ENCODE measurements around the gene ITGA7. TPM values are rescaled to one million over a fixed set of nuclear protein-coding genes. Genes with fewer than 3 reads are reported as not detected.

The ITGA7 gene
- total RNA-seq, 2 donors from 2014 or later: 285 to 317 TPM

DNA sequence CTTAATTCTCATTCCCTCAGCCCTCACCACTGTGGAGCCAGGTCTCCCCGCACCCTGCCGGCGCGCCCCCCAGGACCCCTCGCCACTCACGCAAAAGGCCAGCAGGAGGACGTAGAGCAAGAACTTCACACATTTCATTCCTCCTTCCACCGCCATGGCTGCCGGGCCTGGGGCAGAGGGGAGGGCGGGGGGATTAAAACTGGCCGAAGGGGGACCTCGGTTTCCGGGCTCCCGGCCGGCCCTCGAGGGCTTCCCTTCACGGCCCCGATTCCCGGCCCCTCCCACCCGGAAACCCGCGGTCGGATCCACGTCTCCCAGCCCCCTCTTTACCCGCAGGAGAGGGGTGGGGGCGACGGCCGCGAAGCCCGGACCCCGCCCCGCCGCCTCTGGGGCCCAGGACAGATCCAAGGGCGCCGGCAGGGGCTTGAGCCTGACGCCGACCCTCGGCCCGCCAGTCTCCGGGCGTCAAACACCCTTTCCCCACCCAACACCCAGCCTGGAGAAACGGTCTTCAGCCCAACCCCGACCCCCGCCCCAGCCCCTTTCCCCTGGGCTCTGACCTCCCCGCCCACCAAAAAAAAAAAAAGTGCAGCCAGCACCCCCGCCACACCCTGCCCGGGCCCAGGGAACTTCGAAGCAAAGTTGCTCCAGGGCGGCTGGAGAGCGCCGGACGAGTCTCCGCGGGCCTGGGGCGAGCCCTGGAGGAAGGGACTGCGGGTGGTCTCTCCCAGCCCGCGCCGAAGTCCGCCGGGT lies 20.7 kb upstream of the ITGA7 start:
- peak overlapping the region; percentile 98 to 100 for H3K27ac ChIP-seq
- TF ChIP-seq, protein P1, sequence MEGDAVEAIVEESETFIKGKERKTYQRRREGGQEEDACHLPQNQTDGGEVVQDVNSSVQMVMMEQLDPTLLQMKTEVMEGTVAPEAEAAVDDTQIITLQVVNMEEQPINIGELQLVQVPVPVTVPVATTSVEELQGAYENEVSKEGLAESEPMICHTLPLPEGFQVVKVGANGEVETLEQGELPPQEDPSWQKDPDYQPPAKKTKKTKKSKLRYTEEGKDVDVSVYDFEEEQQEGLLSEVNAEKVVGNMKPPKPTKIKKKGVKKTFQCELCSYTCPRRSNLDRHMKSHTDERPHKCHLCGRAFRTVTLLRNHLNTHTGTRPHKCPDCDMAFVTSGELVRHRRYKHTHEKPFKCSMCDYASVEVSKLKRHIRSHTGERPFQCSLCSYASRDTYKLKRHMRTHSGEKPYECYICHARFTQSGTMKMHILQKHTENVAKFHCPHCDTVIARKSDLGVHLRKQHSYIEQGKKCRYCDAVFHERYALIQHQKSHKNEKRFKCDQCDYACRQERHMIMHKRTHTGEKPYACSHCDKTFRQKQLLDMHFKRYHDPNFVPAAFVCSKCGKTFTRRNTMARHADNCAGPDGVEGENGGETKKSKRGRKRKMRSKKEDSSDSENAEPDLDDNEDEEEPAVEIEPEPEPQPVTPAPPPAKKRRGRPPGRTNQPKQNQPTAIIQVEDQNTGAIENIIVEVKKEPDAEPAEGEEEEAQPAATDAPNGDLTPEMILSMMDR (IDR thresholded peaks at IDR 0.05): no peak
- H3K36me3 ChIP-seq: peaks cover 21% of the 10 kb centered on the region
- no peaks in the 10 kb centered on the region for H3K27me3 ChIP-seq (replicated peaks; ENCODE audit: insufficient read depth)
- no peaks in the 10 kb centered on the region for H3K9me3 ChIP-seq
- ATAC-seq (ENCODE audit: insufficient number of reproducible peaks, low FRiP score, low read depth) (no peak), DNase-seq (ENCODE audit: low spot score) (no peak)
- peak overlapping the region; percentile 95 for H3K4me3 ChIP-seq
- H3K4me1 ChIP-seq (ENCODE audit: control insufficient read depth in 1 of 2, low read depth in 2 of 2): peaks cover 23 to 60% of the 10 kb centered on the region in 2 donors

GRCh38 chr12:55727643-55728185 lies 20.0 kb upstream of the ITGA7 start:
- Histone ChIP-seq H3K27ac (peak overlapping the region; percentile 98 to 100), H3K36me3 (peaks cover 21% of the 10 kb centered on the region), H3K4me1 (ENCODE audit: control insufficient read depth in 1 of 2, low read depth in 2 of 2) (peaks cover 23 to 67% of the 10 kb centered on the region in 2 donors), H3K9me3 (no peaks in the 10 kb centered on the region), H3K4me3 (peak overlapping the region; percentile 95), H3K27me3 (replicated peaks; ENCODE audit: insufficient read depth) (no peaks in the 10 kb centered on the region)
- DNase-seq (ENCODE audit: low spot score): no peak
- TF ChIP-seq, protein P1 (IDR thresholded peaks at IDR 0.05): no peak
- no peak for ATAC-seq (ENCODE audit: insufficient number of reproducible peaks, low FRiP score, low read depth)

- Histone ChIP-seq H3K9me3 (no peaks in the 10 kb centered on the region), H3K36me3 (peaks cover 21% of the 10 kb centered on the region), H3K27ac (peak overlapping the region; percentile 98 to 100), H3K4me3 (peak overlapping the region; percentile 95), H3K27me3 (replicated peaks; ENCODE audit: insufficient read depth) (no peaks in the 10 kb centered on the region), H3K4me1 (ENCODE audit: control insufficient read depth in 1 of 2, low read depth in 2 of 2) (peaks cover 23 to 72% of the 10 kb centered on the region in 2 donors)
- DNase-seq (ENCODE audit: low spot score): no peak
- TF ChIP-seq, protein P1 (IDR thresholded peaks at IDR 0.05): no peak
- ATAC-seq (ENCODE audit: insufficient number of reproducible peaks, low FRiP score, low read depth): no peak
Measured at GRCh38 chr12:55726971-55727370, 19.3 kb upstream of the ITGA7 start.

- Histone ChIP-seq H3K27me3 (replicated peaks; ENCODE audit: insufficient read depth) (no peaks in the 10 kb centered on the region), H3K4me3 (no peak overlapping the region), H3K9me3 (no peaks in the 10 kb centered on the region), H3K27ac (no peak overlapping the region), H3K36me3 (peaks cover 21% of the 10 kb centered on the region), H3K4me1 (ENCODE audit: control insufficient read depth in 1 of 2, low read depth in 2 of 2) (peaks cover 29 to 80% of the 10 kb centered on the region in 2 donors)
- DNase-seq (ENCODE audit: low spot score) (no peak), ATAC-seq (ENCODE audit: insufficient number of reproducible peaks, low FRiP score, low read depth) (no peak)
- TF ChIP-seq, protein P1 (IDR thresholded peaks at IDR 0.05): no peak
Measured at GRCh38 chr12:55725556-55725955, 17.9 kb upstream of the ITGA7 start.

DNA sequence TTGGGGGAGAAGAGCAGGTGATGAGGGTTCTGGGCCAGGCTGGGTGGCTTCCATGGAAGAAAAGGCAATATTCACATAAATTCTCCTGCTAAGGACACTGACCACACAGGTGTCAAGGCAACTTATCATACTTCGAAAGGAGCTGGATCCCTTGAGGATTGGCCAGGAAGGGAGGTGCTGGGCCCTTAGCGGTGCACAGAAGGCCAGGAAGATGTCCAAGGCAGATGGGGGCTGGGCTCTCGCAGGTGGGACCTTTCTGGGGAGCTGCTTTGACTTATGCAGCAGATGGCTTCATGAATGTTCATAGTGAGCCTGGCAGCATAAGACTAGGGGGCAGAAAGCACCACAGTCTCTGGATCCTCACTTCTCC lies 17.2 kb upstream of the ITGA7 start:
- ATAC-seq (ENCODE audit: insufficient number of reproducible peaks, low FRiP score, low read depth) (no peak), DNase-seq (ENCODE audit: low spot score) (no peak)
- TF ChIP-seq, protein P1 (IDR thresholded peaks at IDR 0.05): no peak
- peaks cover 25 to 79% of the 10 kb centered on the region in 2 donors for H3K4me1 ChIP-seq (ENCODE audit: control insufficient read depth in 1 of 2, low read depth in 2 of 2)
- H3K4me3 ChIP-seq: no peak overlapping the region
- no peaks in the 10 kb centered on the region for H3K27me3 ChIP-seq (replicated peaks; ENCODE audit: insufficient read depth)
- no peak overlapping the region for H3K27ac ChIP-seq
- H3K9me3 ChIP-seq: no peaks in the 10 kb centered on the region
- H3K36me3 ChIP-seq: peaks cover 21% of the 10 kb centered on the region

Measured in thoracic aorta (tissue), 2 donors.